Smooth muscle cell (in vitro differentiated cells): ENCODE results near the gene NCAPG. TPM values are rescaled to one million over a fixed set of nuclear protein-coding genes. Genes with fewer than 3 reads are reported as not detected.
"Not testable (repeated sequence)": the region's sequence is repeated elsewhere in the genome, so short reads cannot be mapped to it uniquely, and the experiment has no call there.

Experiments
- DNase-seq: peaks from one replicate; lab custom pipeline; 2025; ENCODE audit not compliant: unreplicated experiment; lab: John Stamatoyannopoulos, UW
- H2AFZ ChIP-seq: fragments of 200-600 bp; sonication (generic); 2 replicates; pipeline ENCODE4 v1.6.0; 2016; ENCODE audit warnings: antibody characterized with exemption, low read depth, mild to moderate bottlenecking
- H3F3A ChIP-seq: fragments of 200-600 bp; sonication (generic); 2 replicates; pipeline ENCODE4 v1.6.0; 2017; ENCODE audit warnings: antibody characterized with exemption, low read depth
- H3K27ac ChIP-seq: fragments of 200-600 bp; sonication (generic); 2 replicates; pipeline ENCODE4 v1.5.1; 2016; ENCODE audit warnings: low read depth, mild to moderate bottlenecking
- H3K27me3 ChIP-seq: fragments of 200-600 bp; sonication (generic); 2 replicates; pipeline ENCODE4 v1.6.1; 2016; ENCODE audit warnings: low read depth, mild to moderate bottlenecking
- H3K36me3 ChIP-seq: fragments of 200-600 bp; sonication (generic); 2 replicates; pipeline ENCODE4 v1.5.1; 2016; ENCODE audit warnings: low read depth
- H3K4me1 ChIP-seq: fragments of 200-600 bp; sonication (generic); 2 replicates; pipeline ENCODE4 v1.5.1; 2016; ENCODE audit warnings: low read depth
- H3K4me2 ChIP-seq: fragments of 200-600 bp; sonication (generic); 2 replicates; pipeline ENCODE4 v1.6.0; 2016; ENCODE audit warnings: mild to moderate bottlenecking
- H3K4me3 ChIP-seq: fragments of 200-600 bp; sonication (generic); 2 replicates; pipeline ENCODE4 v1.5.1; 2016; ENCODE audit warnings: mild to moderate bottlenecking
- H3K79me2 ChIP-seq: fragments of 200-600 bp; sonication (generic); 2 replicates; pipeline ENCODE4 v1.6.0; 2016; ENCODE audit warnings: low read depth, mild to moderate bottlenecking
- H3K9ac ChIP-seq: fragments of 200-600 bp; sonication (generic); 2 replicates; pipeline ENCODE4 v1.6.0; 2016; ENCODE audit warnings: low read depth
- H3K9me3 ChIP-seq: fragments of 200-600 bp; sonication (generic); replicated peaks from 2 replicates; pipeline ENCODE4 v1.5.1; 2016; ENCODE audit warnings: low read depth
- H4K20me1 ChIP-seq: fragments of 200-600 bp; sonication (generic); 2 replicates; pipeline ENCODE4 v1.6.0; 2016; ENCODE audit warnings: low read depth
- WGBS: methylation state at CpG from one replicate; pipeline ENCODE4 v1.1.7; 2016; ENCODE audit warnings: low lambda C conversion rate; 5-methylcytosine and 5-hydroxymethylcytosine counted together
- polyA plus RNA-seq: library from polyadenylated mRNA; unstranded; fragments of >200 nt; fragmentation: Nextera tagmentation; extraction: Ambion mirVana; gene quantifications from 2 replicates; pipeline ENCODE4 v1.2.1, GENCODE V29; 2016
- total RNA-seq: library from RNA; depleted of rRNA; stranded (reverse); fragments of >200 nt; gene quantifications from 2 replicates; pipeline ENCODE4 v1.2.3, GENCODE V29; 2014
- TF ChIP-seq, protein P1 (sequence below): fragments of 200-600 bp; sonication (generic); IDR thresholded peaks from 2 replicates; pipeline ENCODE4 v1.5.1; 2017; ENCODE audit warnings: borderline replicate concordance, mild to moderate bottlenecking, antibody characterized with exemption; ENCODE audit not compliant: insufficient read depth, poor library complexity, severe bottlenecking

The NCAPG gene
- total and polyA plus RNA-seq, 2 experiments from 2014 or later: 6.9 to 19.6 TPM

DNA sequence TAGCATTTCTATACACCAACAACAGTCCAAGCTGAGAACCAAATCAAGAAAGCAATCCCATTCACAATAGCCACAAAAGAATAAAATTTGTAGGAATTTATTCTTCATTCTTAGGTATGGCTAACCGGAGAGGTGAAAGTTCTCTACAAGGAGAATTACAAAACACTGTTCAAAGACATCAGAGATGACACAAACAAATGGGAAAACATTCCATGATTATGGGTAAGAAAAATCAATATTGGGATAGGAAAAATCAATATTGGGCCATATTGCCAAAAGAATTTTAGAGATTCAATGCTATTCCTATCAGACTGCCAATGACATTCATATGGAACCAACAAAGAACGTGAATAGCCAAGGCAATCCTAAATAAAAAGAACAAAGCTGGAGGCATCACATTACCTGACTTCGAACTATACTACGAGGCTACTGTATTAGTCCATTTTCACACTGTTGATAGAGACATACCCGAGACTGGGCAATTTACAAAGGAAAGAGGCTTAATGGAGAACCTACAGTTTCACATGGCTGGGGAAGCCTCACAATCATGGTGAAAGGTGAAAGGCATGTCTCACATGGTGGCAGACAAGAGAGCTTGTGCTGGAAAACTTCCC is 49.1 kb downstream of the NCAPG start:
- TF ChIP-seq, protein P1, sequence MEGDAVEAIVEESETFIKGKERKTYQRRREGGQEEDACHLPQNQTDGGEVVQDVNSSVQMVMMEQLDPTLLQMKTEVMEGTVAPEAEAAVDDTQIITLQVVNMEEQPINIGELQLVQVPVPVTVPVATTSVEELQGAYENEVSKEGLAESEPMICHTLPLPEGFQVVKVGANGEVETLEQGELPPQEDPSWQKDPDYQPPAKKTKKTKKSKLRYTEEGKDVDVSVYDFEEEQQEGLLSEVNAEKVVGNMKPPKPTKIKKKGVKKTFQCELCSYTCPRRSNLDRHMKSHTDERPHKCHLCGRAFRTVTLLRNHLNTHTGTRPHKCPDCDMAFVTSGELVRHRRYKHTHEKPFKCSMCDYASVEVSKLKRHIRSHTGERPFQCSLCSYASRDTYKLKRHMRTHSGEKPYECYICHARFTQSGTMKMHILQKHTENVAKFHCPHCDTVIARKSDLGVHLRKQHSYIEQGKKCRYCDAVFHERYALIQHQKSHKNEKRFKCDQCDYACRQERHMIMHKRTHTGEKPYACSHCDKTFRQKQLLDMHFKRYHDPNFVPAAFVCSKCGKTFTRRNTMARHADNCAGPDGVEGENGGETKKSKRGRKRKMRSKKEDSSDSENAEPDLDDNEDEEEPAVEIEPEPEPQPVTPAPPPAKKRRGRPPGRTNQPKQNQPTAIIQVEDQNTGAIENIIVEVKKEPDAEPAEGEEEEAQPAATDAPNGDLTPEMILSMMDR: no peak
- Histone ChIP-seq H3K9me3 (no peaks in the 10 kb centered on the region), H4K20me1 (no peaks in the 10 kb centered on the region), H3K27ac (no peak overlapping the region), H3K27me3 (no peaks in the 10 kb centered on the region), H3K36me3 (no peaks in the 10 kb centered on the region), H3K4me3 (no peak overlapping the region), H2AFZ (no peak overlapping the region), H3K9ac (no peak overlapping the region), H3K4me2 (no peak overlapping the region), H3K4me1 (no peaks in the 10 kb centered on the region), H3K79me2 (no peaks in the 10 kb centered on the region), H3F3A (no peaks in the 10 kb centered on the region)
- no peak for DNase-seq
- 97% methylated on average over 5 of the region's 5 CpGs for WGBS

DNA sequence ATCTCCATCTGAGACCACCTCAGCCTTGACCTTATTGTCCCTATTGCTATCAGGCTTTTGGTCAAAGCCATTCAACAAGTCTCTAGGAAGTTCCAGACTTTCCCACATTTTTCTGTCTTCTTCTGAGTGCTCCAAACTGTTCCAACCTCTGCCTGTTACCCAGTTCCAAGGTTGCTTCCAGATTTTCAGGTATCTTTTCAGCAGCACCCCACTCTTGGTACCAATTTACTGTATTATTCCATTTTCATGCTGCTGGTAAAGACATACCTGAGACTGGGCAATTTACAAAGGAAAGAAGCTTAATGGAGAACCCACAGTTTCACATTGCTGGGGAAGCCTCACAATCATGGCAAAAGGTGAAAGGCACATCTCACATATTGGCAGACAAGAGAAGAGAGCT is 51.1 kb downstream of the NCAPG start:
- H4K20me1 ChIP-seq, H3K4me2 ChIP-seq, H3K36me3 ChIP-seq, H3F3A ChIP-seq, H3K4me1 ChIP-seq, H3K79me2 ChIP-seq, H3K27me3 ChIP-seq, H3K9me3 ChIP-seq, H3K9ac ChIP-seq, H2AFZ ChIP-seq, H3K27ac ChIP-seq, H3K4me3 ChIP-seq, DNase-seq: not testable (repeated sequence)

DNA sequence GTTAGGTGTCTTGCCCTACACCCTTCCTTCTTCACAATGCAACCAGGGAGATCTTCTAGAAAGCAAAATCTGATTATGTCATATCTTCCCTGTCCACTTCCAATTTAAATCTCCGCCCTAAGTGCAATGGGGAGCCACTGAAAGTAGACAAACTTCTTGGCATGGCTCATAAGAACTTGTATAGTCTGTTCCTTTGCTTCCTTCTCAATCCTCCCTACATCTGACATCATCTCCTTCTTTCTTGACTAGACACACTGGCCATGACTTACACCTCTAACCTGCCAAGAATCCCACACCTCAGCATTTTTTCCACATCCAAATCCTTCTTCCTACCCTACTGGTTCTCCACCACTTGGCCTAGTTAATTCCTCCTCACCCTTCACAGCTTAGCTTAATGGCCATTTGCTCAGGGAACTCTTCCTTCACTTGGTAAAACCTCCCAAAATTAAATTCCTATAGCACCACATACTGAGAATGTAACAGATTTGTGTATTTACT is 55.1 kb downstream of the NCAPG start:
- no peaks in the 10 kb centered on the region for H3K9me3 ChIP-seq
- H2AFZ ChIP-seq: no peak overlapping the region
- H3K4me2 ChIP-seq: no peak overlapping the region
- H3F3A ChIP-seq: no peaks in the 10 kb centered on the region
- no peaks in the 10 kb centered on the region for H3K79me2 ChIP-seq
- no peak overlapping the region for H3K27ac ChIP-seq
- WGBS: 94% methylated on average over 1 of the region's 1 CpG
- no peaks in the 10 kb centered on the region for H3K4me1 ChIP-seq
- no peak overlapping the region for H3K4me3 ChIP-seq
- no peak overlapping the region for H3K9ac ChIP-seq
- no peaks in the 10 kb centered on the region for H3K27me3 ChIP-seq
- TF ChIP-seq, protein P1: no peak
- no peaks in the 10 kb centered on the region for H3K36me3 ChIP-seq
- no peak for DNase-seq
- H4K20me1 ChIP-seq: no peaks in the 10 kb centered on the region

DNA sequence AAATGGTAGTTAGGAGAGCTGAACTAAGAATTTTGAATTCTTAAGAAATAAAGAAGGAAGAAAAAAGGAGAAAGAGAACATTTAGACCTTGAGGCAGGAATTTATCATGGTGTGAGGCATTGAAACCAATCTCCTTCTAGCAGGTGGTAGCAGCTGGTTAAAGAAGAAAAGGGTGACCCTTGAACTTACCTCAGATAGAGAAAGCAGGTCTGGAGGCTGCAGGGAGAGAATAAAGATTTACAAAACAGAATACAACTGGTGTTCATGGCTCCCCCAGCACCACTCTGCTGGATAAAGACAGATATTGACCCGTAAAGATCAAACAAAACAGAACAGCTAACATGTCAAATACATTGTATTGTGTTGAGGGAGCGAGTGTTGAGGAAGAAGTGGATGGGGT is 56.0 kb downstream of the NCAPG start:
- no peaks in the 10 kb centered on the region for H3K79me2 ChIP-seq
- H3F3A ChIP-seq: no peaks in the 10 kb centered on the region
- H3K27ac ChIP-seq: no peak overlapping the region
- H3K27me3 ChIP-seq: no peaks in the 10 kb centered on the region
- H4K20me1 ChIP-seq: no peaks in the 10 kb centered on the region
- TF ChIP-seq, protein P1: no peak
- no peak for DNase-seq
- no peaks in the 10 kb centered on the region for H3K4me1 ChIP-seq
- H3K9ac ChIP-seq: no peak overlapping the region
- no peak overlapping the region for H3K4me2 ChIP-seq
- no peaks in the 10 kb centered on the region for H3K9me3 ChIP-seq
- 100% methylated on average over 2 of the region's 2 CpGs for WGBS
- no peak overlapping the region for H3K4me3 ChIP-seq
- H2AFZ ChIP-seq: no peak overlapping the region
- no peaks in the 10 kb centered on the region for H3K36me3 ChIP-seq
